Mesenchymal stem cell (in vitro differentiated cells and primary cell): Measurements from ENCODE around the gene APOA1.

Source experiments
- DNase-seq: peaks from one replicate; pipeline ENCODE4 v3.0.0-alpha.2; 2013
- H2AFZ ChIP-seq: one replicate; pipeline ENCODE4 v1.6.1; 2013; ENCODE audit warnings: low read depth, mild to moderate bottlenecking, control low read depth, inconsistent platforms, low read length, moderate library complexity
- H2AK5ac ChIP-seq: 2 replicates; pipeline ENCODE4 v1.6.1; 2013; ENCODE audit warnings: low read length, moderate library complexity, mild to moderate bottlenecking, inconsistent platforms; ENCODE audit not compliant: severe bottlenecking
- H2BK120ac ChIP-seq: one replicate; pipeline ENCODE4 v1.6.1; 2013; ENCODE audit warnings: low read depth, mild to moderate bottlenecking, inconsistent platforms, low read length, moderate library complexity
- H2BK12ac ChIP-seq, 2 experiments: one replicate each; pipeline ENCODE4 v1.6.1; 2013; ENCODE audit warnings: inconsistent platforms in 2 of 2, low read length in 2 of 2, mild to moderate bottlenecking in 2 of 2, moderate library complexity in 2 of 2, control low read depth in 1 of 2
- H2BK15ac ChIP-seq: one replicate; pipeline ENCODE4 v1.6.1; 2013; ENCODE audit warnings: mild to moderate bottlenecking, low read depth, inconsistent platforms; ENCODE audit not compliant: poor library complexity, severe bottlenecking
- H2BK5ac ChIP-seq: 2 replicates; pipeline ENCODE4 v1.6.1; 2013; ENCODE audit warnings: low read depth, mild to moderate bottlenecking, low read length, control low read depth, inconsistent platforms; ENCODE audit not compliant: poor library complexity, severe bottlenecking
- H3K14ac ChIP-seq, 2 experiments: one replicate each; pipeline ENCODE4 v1.6.1; 2013; ENCODE audit warnings: inconsistent platforms in 2 of 2, low read length in 2 of 2, control low read depth in 1 of 2, mild to moderate bottlenecking in 1 of 2, moderate library complexity in 1 of 2
- H3K18ac ChIP-seq, 2 experiments: one replicate each; pipeline ENCODE4 v1.6.1; 2013; ENCODE audit warnings: inconsistent platforms in 2 of 2, low read length in 2 of 2, control low read depth in 1 of 2, low read depth in 1 of 2, mild to moderate bottlenecking in 1 of 2
- H3K23ac ChIP-seq, 2 experiments: one replicate each; pipeline ENCODE4 v1.6.1; 2013; ENCODE audit warnings: inconsistent platforms in 2 of 2, low read length in 2 of 2, mild to moderate bottlenecking in 2 of 2, moderate library complexity in 2 of 2, control low read depth in 1 of 2
- H3K27ac ChIP-seq: 2 replicates; pipeline ENCODE4 v1.5.1; 2013; ENCODE audit warnings: mild to moderate bottlenecking, moderate library complexity, low read length, control low read depth, inconsistent platforms; ENCODE audit not compliant: poor library complexity, severe bottlenecking
- H3K27me3 ChIP-seq, 2 experiments: 2 replicates each; pipeline versions ENCODE4 v1.6.1 to v1.7.0; 2013; ENCODE audit warnings: low read length in 2 of 2, mild to moderate bottlenecking in 2 of 2, moderate library complexity in 2 of 2, control low read depth in 1 of 2, inconsistent platforms in 1 of 2; ENCODE audit not compliant: control insufficient read depth in 1 of 2, insufficient read depth in 1 of 2
- H3K36me3 ChIP-seq, 2 experiments: 2 replicates each; pipeline versions ENCODE4 v1.6.1 to v1.7.0; 2013; ENCODE audit warnings: low read length in 2 of 2, control low read depth in 1 of 2, inconsistent platforms in 1 of 2, low read depth in 1 of 2, mild to moderate bottlenecking in 1 of 2; ENCODE audit not compliant: insufficient read depth in 2 of 2, control insufficient read depth in 1 of 2
- H3K4ac ChIP-seq, 2 experiments: one replicate each; pipeline ENCODE4 v1.6.1; 2013; ENCODE audit warnings: inconsistent platforms in 2 of 2, low read length in 2 of 2, mild to moderate bottlenecking in 2 of 2, moderate library complexity in 2 of 2, control low read depth in 1 of 2, low read depth in 1 of 2
- H3K4me1 ChIP-seq: 2 replicates; pipeline ENCODE4 v1.6.1; 2013; ENCODE audit warnings: low read depth, low read length, control low read depth; ENCODE audit not compliant: control insufficient read depth, insufficient read depth
- H3K4me2 ChIP-seq: 2 replicates; pipeline ENCODE4 v1.6.1; 2013; ENCODE audit warnings: low read length, mild to moderate bottlenecking, inconsistent platforms; ENCODE audit not compliant: poor library complexity, severe bottlenecking
- H3K4me3 ChIP-seq, 2 experiments: 2 replicates each; pipeline versions ENCODE4 v1.5.1 to v1.7.0; 2013; ENCODE audit warnings: low read length in 2 of 2, mild to moderate bottlenecking in 2 of 2, control low read depth in 1 of 2, low read depth in 1 of 2; ENCODE audit not compliant: insufficient read depth in 1 of 2
- H3K79me1 ChIP-seq: replicated peaks from 2 replicates; pipeline ENCODE4 v1.6.1; 2013; ENCODE audit warnings: mild to moderate bottlenecking, control low read depth, low read length, inconsistent platforms; ENCODE audit not compliant: poor library complexity, severe bottlenecking
- H3K9ac ChIP-seq: 2 replicates; pipeline ENCODE4 v1.7.0; 2013; ENCODE audit warnings: mild to moderate bottlenecking, low read length, moderate library complexity
- H3K9me3 ChIP-seq: 2 replicates; pipeline ENCODE4 v1.7.0; 2013; ENCODE audit warnings: mild to moderate bottlenecking, low read length; ENCODE audit not compliant: control insufficient read depth
- H4K8ac ChIP-seq: one replicate; pipeline ENCODE4 v1.6.1; 2013; ENCODE audit warnings: inconsistent platforms, mild to moderate bottlenecking, low read length, moderate library complexity
- H4K91ac ChIP-seq: one replicate; pipeline ENCODE4 v1.6.1; 2013; ENCODE audit warnings: mild to moderate bottlenecking, low read length, inconsistent platforms
- WGBS: methylation state at CpG from one replicate; pipeline ENCODE4 v1.1.7; 2013; ENCODE audit warnings: mixed read lengths; 5-methylcytosine and 5-hydroxymethylcytosine counted together

The APOA1 gene

DNA sequence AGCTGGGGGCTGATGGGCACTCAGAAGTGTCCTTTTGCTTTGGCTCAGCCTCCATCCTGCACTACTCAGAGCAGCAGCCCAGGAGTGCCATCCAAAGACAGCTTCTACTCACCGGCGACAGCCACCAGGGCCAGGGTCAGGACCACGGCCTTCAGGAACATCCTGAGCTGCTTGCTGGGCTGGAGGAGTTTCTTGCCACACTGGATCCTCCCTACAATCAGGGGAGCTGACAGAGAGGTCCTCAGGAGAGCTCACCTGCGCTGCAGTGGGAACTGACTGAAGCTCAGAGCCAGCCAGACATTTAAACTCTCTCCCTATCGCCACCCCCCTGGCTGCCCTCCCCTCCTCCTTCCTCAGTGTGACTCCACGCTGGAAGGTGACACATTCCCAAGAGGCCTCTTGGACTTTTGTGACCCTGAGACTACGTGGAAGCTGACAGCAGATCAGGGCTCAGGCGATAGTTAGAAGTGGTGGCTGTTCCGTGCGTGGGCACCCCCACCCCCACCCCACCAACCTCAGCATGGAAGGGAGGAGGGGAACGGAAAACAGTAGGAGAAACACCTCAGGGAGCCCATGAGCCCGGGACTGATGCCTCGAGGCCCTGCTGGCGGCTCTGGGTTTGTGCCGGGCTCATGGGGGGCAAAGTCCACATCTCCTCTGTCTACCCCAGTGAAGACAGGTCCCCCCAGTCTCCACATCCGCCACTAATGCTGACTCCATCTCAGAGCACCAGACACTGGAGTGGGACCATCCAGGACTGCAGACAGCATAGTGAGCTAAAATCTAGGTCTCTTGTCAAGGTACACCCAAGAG is 14.2 kb downstream of the APOA1 start, which contains the start of gene APOA4:
TSS of gene APOA4 (minus strand) at position 274 of the 813 bp plus-strand sequence. CDS start at position 161, 113 bp downstream.
- no peak within 1 kb of the TSS for H2BK120ac ChIP-seq
- no peak within 1 kb of the TSS for H3K9ac ChIP-seq
- H2BK12ac ChIP-seq, result no peak within 1 kb of the TSS
- no peaks in the 10 kb centered on the region for H3K79me1 ChIP-seq
- WGBS, result 84% methylated on average over 15 of the region's 16 CpGs
- H3K23ac ChIP-seq, result no peak within 1 kb of the TSS
- H4K8ac ChIP-seq, result peak within 1 kb of the TSS; percentile 7
- no peaks in the 10 kb centered on the region for H3K9me3 ChIP-seq
- H3K4ac ChIP-seq, result no peak within 1 kb of the TSS
- H3K4me2 ChIP-seq, result no peak within 1 kb of the TSS
- no peak within 1 kb of the TSS for H4K91ac ChIP-seq
- H3K18ac ChIP-seq, result no peak within 1 kb of the TSS
- no peak within 1 kb of the TSS for H3K14ac ChIP-seq
- no peak within 1 kb of the TSS for H2BK15ac ChIP-seq
- H2AK5ac ChIP-seq, result no peak within 1 kb of the TSS
- DNase-seq, result no peak
- H2BK5ac ChIP-seq, result no peak within 1 kb of the TSS
- H2AFZ ChIP-seq, result peak within 1 kb of the TSS; percentile 5
- H3K4me1 ChIP-seq, result peaks cover 2% of the 10 kb centered on the region
- peaks cover 0 to 34% of the 10 kb centered on the region in 2 experiments for H3K27me3 ChIP-seq
- H3K27ac ChIP-seq, result no peak within 1 kb of the TSS
- H3K4me3 ChIP-seq, result no peak within 1 kb of the TSS
- peaks cover 0 to 8% of the 10 kb centered on the region in 2 experiments for H3K36me3 ChIP-seq

GRCh38 chr11:116822575-116822974 is 14.8 kb downstream of the APOA1 start:
- H3K18ac ChIP-seq, result no peak overlapping the region
- H3K9me3 ChIP-seq, result no peaks in the 10 kb centered on the region
- H3K4me2 ChIP-seq, result no peak overlapping the region
- H3K4me1 ChIP-seq, result peaks cover 2% of the 10 kb centered on the region
- WGBS, result 75% methylated on average over 5 of the region's 5 CpGs
- H2BK120ac ChIP-seq, result no peak overlapping the region
- H2BK5ac ChIP-seq, result no peak overlapping the region
- H3K4ac ChIP-seq, result no peak overlapping the region
- H2AK5ac ChIP-seq, result no peak overlapping the region
- H3K9ac ChIP-seq, result no peak overlapping the region
- no peak overlapping the region for H4K91ac ChIP-seq
- H3K23ac ChIP-seq, result no peak overlapping the region
- H3K27me3 ChIP-seq, result peaks cover 0 to 34% of the 10 kb centered on the region in 2 experiments
- no peak overlapping the region for H2BK12ac ChIP-seq
- no peak overlapping the region for H3K4me3 ChIP-seq
- no peak overlapping the region for H2BK15ac ChIP-seq
- H3K36me3 ChIP-seq, result peaks cover 0 to 8% of the 10 kb centered on the region in 2 experiments
- H2AFZ ChIP-seq, result no peak overlapping the region
- no peak overlapping the region for H4K8ac ChIP-seq
- no peak for DNase-seq
- no peak overlapping the region for H3K14ac ChIP-seq
- H3K79me1 ChIP-seq, result no peaks in the 10 kb centered on the region
- no peak overlapping the region for H3K27ac ChIP-seq

- no peak overlapping the region for H3K4me2 ChIP-seq
- H2AK5ac ChIP-seq, result no peak overlapping the region
- H3K18ac ChIP-seq, result no peak overlapping the region
- no peak overlapping the region for H4K8ac ChIP-seq
- H3K27ac ChIP-seq, result no peak overlapping the region
- peaks cover 2% of the 10 kb centered on the region for H3K4me1 ChIP-seq
- H4K91ac ChIP-seq, result peak overlapping the region; percentile 18
- H3K27me3 ChIP-seq, result peaks cover 0 to 24% of the 10 kb centered on the region in 2 experiments
- H2BK12ac ChIP-seq, result no peak overlapping the region
- H3K23ac ChIP-seq, result no peak overlapping the region
- whole genome bisulfite sequencing, result 95% methylated on average over 51 of the region's 51 CpGs
- no peak overlapping the region for H3K9ac ChIP-seq
- H3K36me3 ChIP-seq, result peaks cover 0 to 8% of the 10 kb centered on the region in 2 experiments
- no peaks in the 10 kb centered on the region for H3K79me1 ChIP-seq
- no peak overlapping the region for H3K4me3 ChIP-seq
- H2BK15ac ChIP-seq, result no peak overlapping the region
- no peak for DNase-seq
- no peak overlapping the region for H2AFZ ChIP-seq
- no peaks in the 10 kb centered on the region for H3K9me3 ChIP-seq
- no peak overlapping the region for H3K14ac ChIP-seq
- no peak overlapping the region for H2BK120ac ChIP-seq
- H2BK5ac ChIP-seq, result no peak overlapping the region
- no peak overlapping the region for H3K4ac ChIP-seq
These were observed 16.1 kb downstream of the APOA1 start for GRCh38 chr11:116821050-116821918.

DNA sequence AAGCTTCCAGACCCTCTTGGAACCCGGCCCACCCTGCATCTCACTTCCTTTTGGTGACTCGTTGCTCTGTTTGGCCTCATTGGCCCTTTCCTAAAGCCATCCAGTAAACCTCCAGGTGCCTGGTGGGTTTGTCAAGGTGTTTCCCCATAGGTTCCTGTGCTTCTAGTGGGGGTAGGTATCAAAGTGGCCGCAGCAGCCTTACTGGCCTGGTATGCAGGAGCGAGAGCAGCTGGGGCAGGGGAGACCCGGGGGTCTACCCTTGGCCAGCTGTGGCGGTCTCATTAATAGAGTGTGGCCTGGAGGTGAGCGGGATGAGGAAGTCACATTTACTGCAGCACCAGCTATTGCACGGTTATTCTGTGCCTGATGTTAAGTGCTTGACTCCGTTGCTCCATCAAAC is 18.4 kb downstream of the APOA1 start:
- no peak overlapping the region for H3K27ac ChIP-seq
- no peak overlapping the region for H3K14ac ChIP-seq
- no peak for DNase-seq
- H3K4me3 ChIP-seq, result no peak overlapping the region
- no peak overlapping the region for H4K8ac ChIP-seq
- no peak overlapping the region for H2BK120ac ChIP-seq
- no peak overlapping the region for H3K18ac ChIP-seq
- H2AK5ac ChIP-seq, result no peak overlapping the region
- no peak overlapping the region for H3K4ac ChIP-seq
- H3K9me3 ChIP-seq, result no peaks in the 10 kb centered on the region
- no peak overlapping the region for H3K4me2 ChIP-seq
- H3K9ac ChIP-seq, result no peak overlapping the region
- no peak overlapping the region for H2BK15ac ChIP-seq
- peaks cover 0 to 8% of the 10 kb centered on the region in 2 experiments for H3K36me3 ChIP-seq
- H3K23ac ChIP-seq, result no peak overlapping the region
- peaks cover 0 to 26% of the 10 kb centered on the region in 2 experiments for H3K27me3 ChIP-seq
- 93% methylated on average over 7 of the region's 9 CpGs for WGBS
- no peak overlapping the region for H2AFZ ChIP-seq
- H3K4me1 ChIP-seq, result peaks cover 2% of the 10 kb centered on the region
- H2BK5ac ChIP-seq, result no peak overlapping the region
- H4K91ac ChIP-seq, result no peak overlapping the region
- no peak overlapping the region for H2BK12ac ChIP-seq
- no peaks in the 10 kb centered on the region for H3K79me1 ChIP-seq
